ENCODE data around the gene VPS4A. TPM values are rescaled to one million over a fixed set of nuclear protein-coding genes. Genes with fewer than 3 reads are reported as not detected.
"Not testable (repeated sequence)": the region's sequence is repeated elsewhere in the genome, so short reads cannot be mapped to it uniquely, and the experiment has no call there.

Gene VPS4A
- 44.9 and 51.5 TPM in 2 replicates for total RNA-seq

- peak; percentile 87 for DNase-seq (ENCODE audit: low read depth, low spot score)
These were observed at the start of gene VPS4A for GRCh38 chr16:69310653-69311532. VPS4A (plus strand) TSS chr16:69311350; CDS start chr16:69311512, 162 bp downstream.

DNA sequence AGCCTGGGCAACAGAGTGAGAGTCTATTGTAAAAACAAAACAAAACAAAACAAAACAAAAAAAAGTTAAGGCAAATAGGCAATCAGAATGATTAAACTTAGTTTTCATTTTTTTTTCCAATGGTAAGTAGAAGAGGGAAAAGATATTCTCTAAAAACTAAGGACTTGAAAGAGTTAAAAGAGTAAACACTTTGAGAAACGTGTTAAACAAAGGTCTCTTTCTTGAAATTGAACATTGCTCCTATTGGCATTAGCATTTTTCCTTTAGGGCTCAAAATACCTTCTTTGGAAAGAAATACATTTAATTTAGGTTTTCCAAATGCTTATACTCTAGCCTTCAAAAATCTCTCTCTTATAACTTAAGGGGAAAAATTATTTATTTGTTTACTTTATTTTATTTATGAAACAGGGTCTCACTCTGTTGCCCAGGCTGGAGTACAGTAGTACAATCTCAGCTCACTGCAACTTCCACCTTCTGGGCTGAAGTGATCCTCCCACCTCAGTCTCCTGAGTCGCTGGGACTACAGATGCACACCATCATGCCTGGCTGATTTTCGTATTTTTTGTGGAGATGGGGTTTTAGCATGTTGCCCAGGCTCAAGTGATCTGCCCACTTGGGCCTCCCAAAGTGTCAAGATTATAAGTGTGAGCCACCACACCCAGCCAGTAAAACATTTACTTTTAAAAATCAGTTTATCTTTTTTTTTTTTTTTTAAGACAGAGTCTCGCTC is 44.7 kb upstream of the VPS4A start:
- DNase-seq (ENCODE audit: low read depth, low spot score), result no peak

DNA sequence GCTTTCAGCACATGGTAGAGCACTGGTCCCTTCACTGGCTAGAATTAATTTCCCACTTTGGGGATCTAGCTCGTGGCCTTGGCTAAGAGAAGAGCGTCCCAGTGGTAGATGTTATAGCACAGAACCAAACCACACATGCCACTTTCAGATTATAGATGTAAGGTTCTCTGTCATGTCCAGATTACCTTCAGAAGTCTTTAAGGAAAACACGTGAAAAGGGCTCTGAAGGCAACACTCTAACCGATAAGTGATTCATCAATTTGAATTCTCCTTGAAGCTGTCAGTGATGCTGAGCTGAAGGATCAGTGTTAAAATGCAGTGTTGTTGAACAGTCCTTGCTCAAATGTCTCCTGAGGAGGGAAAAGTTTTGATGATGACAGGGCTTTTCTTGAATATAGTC is 43.5 kb upstream of the VPS4A start:
- no peak for DNase-seq (ENCODE audit: low read depth, low spot score)

DNA sequence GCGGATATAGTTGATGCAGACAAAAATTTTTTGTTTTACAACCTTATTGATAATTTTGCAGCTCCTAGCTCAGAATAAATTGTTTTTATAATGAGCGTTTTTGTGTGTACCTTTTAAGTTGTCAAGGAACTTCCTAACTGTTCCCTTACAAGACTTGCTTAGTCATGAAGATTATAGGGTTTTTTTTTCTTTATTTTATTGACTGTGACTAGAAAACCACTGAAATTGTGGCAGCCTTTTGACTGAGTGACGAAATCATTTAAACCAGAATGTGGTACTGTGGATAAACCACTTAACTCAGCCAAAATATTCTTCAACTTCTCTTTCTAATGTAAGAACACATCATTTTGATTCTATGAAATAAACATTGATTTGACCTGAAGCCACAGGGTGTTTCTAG is 40.8 kb upstream of the VPS4A start:
- DNase-seq (ENCODE audit: low read depth, low spot score), result no peak

DNA sequence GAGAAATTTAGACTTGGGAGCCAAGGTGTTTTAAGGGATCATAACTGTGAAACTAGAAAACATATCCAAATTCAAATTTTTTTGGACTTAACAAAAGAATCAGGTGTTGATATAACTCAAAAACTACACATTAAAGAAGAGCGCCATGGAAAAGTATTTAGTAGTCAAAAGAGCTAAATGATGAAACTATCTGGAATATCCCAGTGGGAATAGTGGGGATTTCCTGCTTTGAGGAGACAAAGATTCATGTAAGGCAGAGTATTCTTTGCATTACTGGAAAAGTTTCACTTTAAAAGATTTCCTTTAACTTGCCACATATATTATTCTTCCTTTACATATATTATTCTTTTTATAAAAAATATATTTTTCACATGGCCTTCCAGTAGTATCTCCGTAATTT is 40.3 kb upstream of the VPS4A start:
- no peak for DNase-seq (ENCODE audit: low read depth, low spot score)

DNA sequence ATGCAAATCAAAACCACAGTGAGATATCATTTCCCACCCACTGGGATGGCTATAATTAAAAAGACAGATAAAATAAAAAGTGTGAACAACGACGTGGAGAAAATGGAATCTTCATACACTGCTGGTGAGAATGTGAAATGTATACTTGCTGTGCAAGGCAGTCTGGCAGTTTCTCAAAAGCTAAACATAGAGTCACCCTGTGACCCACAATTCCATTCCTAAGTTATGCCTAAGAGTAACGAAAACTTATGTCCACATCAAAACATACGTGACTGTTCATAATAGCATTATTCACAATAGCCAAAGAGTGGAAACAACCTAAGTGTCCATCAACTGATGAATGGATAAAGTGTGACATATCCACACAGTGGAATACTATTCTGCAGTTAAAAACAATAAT is 38.1 kb upstream of the VPS4A start:
- no peak for DNase-seq (ENCODE audit: low read depth, low spot score)

DNA sequence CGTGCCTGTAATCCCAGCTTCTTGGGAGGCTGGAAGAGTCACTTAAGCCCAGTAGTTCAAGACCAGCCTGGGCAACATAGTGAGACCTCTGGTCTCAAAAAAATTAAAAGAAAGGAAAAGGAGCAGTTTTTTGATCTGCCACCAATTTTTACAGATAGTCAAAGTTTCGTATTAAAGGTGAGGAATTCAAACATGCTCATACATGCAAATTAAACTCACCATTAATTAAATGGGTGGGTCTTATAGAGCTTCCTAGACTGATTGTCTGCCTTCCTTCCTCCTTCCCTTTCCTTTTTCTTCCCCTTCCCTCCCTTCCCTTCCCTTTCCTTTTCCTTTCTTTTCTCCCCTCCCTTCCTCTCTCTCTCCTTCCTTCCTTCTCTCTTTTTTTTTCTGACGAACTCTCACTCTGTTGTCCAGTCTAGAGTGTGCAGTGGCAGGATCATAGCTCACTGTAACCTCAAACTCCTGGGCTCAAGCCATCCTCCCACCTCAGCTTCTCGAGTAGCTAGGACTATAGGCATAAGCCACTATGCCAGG is 36.4 kb upstream of the VPS4A start:
- no peak for DNase-seq (ENCODE audit: low read depth, low spot score)

DNA sequence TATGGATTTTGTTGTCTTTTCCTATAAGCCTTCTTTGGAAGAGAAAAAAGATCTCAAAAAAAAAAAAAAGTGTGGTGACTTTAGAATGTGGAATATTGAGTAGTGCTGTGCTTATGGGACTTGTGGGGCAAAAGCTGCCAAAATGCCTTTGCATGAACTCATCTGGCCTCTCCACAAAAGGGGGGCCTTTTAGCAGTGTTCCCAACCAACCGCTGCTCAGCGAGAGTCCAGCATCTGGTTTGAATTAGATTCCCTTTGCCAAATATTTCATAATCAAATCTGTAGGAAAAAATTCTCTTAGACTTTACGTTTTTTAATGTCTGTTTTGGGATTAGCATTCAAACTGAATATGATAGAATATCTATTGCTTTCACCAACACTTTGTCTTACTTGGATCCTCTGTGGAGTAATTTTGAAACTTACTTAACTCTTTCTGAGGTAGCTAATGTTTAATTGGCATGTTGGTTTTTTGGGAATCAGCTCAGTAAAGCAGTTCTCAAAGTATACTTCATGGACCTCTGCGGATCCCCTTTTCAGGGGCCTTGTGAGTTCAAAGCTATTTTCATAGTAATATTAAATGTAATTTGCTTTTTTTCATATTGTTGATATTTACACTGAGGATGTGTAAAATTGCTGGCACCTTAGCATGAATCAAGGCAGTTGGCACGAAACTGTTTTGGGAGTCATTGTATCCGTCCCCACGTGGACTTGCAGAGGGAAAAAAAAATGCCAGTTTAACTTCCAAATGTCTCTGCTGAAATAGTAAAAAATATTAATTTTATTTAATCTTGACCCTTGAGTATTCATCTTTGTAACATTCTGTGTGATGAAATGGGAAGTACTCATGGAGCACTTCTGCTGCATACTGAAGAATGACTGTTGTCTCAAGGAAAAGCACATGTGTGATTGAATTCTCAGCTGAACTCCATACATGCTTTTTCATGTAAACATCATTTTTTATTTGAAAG is 34.7 kb upstream of the VPS4A start:
- no peak for DNase-seq (ENCODE audit: low read depth, low spot score)

GRCh38 chr16:69277413-69277812 is 33.7 kb upstream of the VPS4A start:
- no peak for DNase-seq (ENCODE audit: low read depth, low spot score)

DNA sequence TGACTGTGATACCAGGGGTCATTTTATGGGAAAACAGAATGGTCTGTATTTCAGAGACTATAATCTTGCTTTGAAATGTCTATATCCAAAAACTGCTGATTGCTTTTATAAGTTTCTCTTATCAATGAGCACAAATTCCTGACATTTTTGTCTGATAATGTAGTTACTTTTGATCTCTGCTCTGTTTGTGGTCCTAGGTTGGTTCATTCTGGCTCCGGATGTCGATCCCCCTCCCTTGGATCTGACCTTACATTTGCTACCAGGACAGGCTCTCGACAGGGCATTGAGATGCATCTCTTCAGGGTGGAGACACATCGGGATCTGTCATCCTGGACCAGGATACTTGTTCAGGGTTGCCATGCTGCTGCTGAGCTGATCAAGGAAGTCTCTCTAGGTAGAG is 27.3 kb upstream of the VPS4A start:
- no peak for DNase-seq (ENCODE audit: low read depth, low spot score)

DNA sequence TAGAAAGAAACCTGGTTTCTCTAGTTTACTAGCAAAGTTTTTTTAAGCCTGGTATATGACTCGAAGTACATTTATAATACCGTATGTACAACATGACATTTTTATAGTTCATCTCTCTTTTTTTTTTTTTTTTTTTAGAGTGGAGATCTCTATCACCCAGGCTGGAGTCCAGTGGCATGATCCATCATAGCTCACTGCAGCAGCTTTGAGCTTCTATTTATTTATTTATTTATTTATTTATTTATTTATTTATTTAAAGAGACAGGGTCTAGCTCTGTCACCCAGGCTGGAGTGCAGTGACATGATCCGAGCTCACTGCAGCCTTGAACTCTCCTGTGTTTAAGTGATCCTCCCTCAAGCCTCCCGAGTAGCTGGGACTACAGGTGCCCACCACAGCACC is 25.9 kb upstream of the VPS4A start:
- no peak for DNase-seq (ENCODE audit: low read depth, low spot score)

DNA sequence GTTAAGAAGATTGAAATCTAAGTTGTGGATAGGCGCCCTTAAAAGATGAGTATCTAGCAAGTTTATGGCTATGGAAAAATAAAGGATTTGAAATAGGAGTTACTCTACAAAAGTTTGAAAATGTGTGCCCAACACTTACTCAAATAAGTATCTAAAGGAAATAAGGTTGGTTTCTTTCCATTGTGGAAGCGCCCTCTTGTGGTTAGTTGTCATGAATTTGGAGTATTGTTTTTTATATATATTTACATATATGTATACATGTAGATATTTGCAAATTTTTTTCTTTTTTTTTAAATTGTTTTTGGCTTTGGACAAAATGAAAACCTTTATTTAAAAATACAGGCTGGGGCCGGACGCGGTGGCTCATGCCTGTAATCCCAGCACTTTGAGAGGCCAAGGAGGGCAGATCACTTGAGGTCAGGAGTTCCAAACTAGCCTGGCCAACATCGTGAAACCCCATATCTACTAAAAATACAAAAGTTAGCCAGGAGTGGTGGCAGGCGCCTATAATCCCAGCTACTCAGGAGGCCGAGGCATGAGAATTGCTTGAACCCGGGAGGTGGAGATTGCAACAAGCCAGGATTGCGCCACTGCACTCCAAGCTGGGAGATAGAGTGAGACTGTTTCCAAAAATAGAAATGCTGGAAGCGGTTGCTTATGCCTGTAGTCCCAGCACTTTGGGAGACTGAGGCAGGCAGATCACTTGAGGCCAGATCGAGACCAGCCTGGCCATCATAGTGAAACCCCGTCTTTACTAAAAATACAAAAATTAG is 24.0 kb upstream of the VPS4A start:
- DNase-seq (ENCODE audit: low read depth, low spot score), result no peak

DNA sequence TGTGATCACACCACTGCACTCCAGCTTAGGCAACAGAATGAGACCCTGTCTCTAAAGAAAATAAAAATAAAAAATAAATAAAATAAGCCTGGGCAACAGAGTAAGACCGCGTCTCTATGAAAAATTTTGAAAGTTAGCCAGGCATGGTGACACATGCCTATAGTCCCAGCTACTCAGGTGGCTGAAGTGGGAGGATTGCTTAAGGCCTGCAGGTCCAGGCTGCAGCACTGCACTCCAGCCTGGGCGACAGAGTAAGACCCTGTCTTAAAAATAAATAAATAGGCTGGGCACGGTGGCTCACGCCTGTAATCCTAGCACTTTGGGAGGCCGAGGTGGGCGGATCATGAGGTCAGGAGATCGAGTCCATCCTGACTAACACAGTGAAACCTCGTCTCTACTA is 19.5 kb upstream of the VPS4A start:
- DNase-seq (ENCODE audit: low read depth, low spot score), result not testable (repeated sequence)

GRCh38 chr16:69293401-69293800 is 17.7 kb upstream of the VPS4A start:
- DNase-seq (ENCODE audit: low read depth, low spot score), result no peak

DNA sequence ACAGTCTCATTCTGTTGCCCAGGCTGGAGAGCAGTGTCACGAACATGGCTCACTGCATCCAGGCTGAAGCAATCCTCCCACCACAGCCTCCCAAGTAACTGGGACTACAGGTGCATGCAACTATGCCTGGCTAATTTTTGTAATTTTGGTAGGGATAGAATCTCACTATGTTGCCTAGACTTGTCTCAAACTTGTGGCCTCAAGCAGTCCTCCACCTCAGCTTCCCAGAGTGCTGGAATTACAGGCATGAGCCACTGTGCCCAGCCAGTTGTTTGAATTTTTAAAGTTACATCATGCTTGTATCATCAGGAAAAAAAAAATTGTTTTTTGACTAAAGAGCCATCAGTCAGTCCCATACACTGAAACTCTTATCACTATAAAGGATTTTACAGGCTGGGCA is 17.1 kb upstream of the VPS4A start:
- DNase-seq (ENCODE audit: low read depth, low spot score), result no peak

GRCh38 chr16:69296771-69297170 is 14.4 kb upstream of the VPS4A start:
- DNase-seq (ENCODE audit: low read depth, low spot score), result not testable (repeated sequence)

DNA sequence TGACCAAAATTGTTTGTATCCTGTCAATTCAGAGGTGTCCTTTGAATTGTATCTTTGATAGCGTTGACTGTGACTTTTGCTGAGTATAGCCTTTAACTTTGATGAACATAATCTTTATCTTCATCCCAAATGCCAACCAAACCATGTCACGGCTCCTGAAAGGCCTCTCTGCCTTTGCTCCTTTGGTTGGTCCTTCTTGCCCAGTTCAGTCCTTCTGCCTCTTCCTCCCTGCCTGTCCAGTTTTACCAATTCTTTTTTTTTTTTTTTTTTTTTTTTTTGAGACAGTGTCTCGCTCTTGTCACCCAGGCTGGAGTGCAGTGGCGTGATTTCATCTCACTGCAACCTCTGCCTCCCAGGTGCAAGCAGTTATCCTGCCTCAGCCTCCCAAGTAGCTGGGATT is 12.9 kb upstream of the VPS4A start:
- DNase-seq (ENCODE audit: low read depth, low spot score), result no peak

GRCh38 chr16:69301187-69301586 is 10.0 kb upstream of the VPS4A start:
- DNase-seq (ENCODE audit: low read depth, low spot score), result no peak

GRCh38 chr16:69301861-69302260 is 9.3 kb upstream of the VPS4A start:
- no peak for DNase-seq (ENCODE audit: low read depth, low spot score)

DNA sequence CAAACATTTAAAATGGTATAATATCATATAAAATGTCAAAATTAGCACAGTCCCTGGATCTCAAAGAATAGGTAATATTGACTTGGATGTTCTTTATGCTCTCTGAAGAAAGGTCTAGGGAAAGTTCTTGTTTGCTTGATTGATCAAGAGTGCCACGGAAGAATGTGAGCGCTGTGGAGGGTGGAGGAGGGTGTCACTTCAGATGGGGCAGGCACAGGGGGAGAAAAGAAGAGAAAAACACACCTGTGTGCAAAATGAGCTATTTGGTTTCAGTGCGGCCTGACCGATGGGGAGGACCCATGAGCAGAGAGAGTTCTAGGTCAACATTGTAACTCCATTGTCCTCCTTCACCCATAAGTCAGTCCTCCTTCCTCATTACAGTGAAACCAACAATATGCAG is 8.8 kb upstream of the VPS4A start:
- no peak for DNase-seq (ENCODE audit: low read depth, low spot score)

DNA sequence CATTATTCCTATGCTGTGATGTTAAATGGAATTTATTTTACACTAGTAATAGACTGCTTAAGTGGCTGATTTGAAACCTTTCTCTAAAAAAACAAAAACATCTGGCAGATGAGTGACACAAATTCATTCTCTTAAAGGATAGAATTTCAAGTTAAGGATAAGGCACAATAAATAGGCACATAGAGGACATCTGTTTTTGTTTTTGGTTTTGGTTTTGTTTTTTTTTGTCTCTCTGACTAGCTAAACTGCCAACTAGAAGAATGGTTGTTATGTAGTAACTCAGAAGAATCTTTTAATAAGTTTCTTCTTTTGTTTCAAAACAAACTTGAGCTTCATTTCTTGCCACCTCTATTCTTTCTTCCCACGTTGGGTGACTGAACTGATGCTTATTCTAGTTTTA is 5.1 kb upstream of the VPS4A start:
- no peak for DNase-seq (ENCODE audit: low read depth, low spot score)

Measured in pulmonary artery endothelial cell (primary cell).